Measurements from ENCODE around the gene ARID5B.

Gene ARID5B

DNA sequence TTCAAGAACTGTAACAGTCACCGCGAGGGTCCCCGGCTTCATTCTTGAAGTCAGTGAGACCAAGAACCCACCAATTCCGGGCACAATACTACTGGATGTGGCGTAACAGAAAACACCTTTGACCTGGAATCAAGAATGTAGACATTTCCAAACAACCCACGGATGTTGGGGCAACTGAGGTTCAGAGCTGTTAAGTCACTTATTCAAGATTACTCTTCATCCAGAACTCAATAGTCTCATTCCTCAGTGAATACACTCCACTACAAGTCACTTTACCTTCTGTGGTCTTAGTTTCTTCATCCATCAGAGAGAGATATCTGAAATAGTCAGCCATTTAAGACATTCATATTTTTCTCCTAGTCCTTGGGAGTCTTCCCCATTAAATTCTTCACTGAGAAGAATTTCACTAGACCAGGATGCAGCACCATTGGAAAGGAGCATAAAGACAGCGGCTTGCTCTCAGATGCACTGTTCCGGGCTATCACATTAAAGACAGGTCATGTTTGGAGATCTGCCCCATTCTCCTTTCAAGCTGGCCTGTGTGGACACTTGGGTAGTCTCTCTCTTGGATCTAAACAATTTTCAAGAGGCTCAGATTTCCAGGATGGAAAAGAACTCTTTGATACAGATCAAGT, 32.3 kb upstream of the ARID5B start:
- H3K27ac ChIP-seq: no peak overlapping the region
- no peak for TF ChIP-seq Cebpa-rat (IDR thresholded peaks at IDR 0.05)

DNA sequence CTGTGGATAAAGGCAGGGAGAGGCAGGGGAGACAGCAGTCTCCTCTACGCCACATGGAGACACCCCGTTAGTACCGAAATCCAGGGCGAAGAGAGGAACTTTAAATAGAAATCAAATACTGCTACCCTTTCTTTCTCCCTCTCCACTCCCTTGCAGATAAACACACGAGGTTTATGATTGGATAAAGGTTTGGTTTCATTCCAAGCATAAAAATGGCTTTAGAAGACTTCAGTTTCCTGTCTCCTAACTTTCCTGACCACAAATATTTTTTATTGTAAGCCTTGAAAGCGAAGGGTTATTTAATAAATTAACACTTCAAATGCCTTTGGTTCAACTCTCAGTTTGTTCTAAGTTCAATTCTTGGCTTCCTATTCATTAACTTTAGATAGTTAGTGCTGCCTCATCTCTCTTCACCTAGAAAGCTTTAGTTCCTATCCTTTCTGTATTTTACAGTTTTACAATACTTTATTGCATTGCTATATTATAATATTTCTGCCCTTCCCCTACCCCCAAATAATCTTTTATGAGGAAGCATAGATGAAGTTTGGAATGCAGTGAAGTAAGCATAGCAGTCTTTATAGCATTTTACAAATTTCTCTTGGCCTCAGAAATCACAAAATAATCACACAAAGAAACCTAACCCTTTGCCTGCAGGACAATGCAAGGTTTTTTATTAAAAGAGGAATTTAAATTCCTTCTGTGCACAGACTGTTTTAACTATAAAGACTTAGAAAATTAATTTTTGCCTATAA, 31.5 kb upstream of the ARID5B start:
- Histone ChIP-seq H3K27me3 (no peaks in the 10 kb centered on the region), H3K36me3 (no peaks in the 10 kb centered on the region), H3K4me1 (peaks cover 8% of the 10 kb centered on the region; the same call in 1 of the 2 replicates), H3K27ac (no peak overlapping the region), H3K4me3 (no peak overlapping the region), H4K20me1 (no peaks in the 10 kb centered on the region), H3K4me2 (no peak overlapping the region), H3K9me3 (peaks cover 12% of the 10 kb centered on the region), H3K9ac (no peak overlapping the region)
- TF ChIP-seq Cebpa-rat (IDR thresholded peaks at IDR 0.05): no peak

More for the DNA sequence above, 32.3 kb upstream of the ARID5B start:
- Histone ChIP-seq H3K36me3 (no peaks in the 10 kb centered on the region), H3K4me3 (no peak overlapping the region), H3K9ac (no peak overlapping the region), H4K20me1 (no peaks in the 10 kb centered on the region), H3K9me3 (peaks cover 12% of the 10 kb centered on the region), H3K4me2 (no peak overlapping the region), H3K27me3 (no peaks in the 10 kb centered on the region), H3K4me1 (peaks cover 8% of the 10 kb centered on the region; the same call in 1 of the 2 replicates)

DNA sequence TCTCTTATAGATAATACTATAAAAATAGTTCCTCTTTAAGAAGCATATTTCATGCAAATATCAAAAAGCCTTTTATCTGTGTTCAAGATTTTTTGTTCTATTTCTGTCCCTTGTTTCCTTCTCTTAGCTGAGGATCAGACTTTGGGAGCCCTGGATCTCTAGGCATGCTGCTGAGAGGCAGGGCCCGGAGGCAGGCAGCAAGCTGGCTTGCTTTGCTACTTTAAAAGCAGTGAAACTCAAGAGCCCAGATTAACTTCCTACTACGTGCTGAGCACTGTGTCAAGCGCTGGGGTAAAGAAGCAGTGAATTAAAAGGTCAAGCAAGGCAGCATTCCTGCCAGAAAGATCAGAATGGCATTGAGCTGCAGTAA, 31.0 kb upstream of the ARID5B start:
- Histone ChIP-seq H4K20me1 (no peaks in the 10 kb centered on the region), H3K4me3 (no peak overlapping the region), H3K9ac (no peak overlapping the region), H3K4me1 (peaks cover 8% of the 10 kb centered on the region; the same call in 1 of the 2 replicates), H3K4me2 (no peak overlapping the region), H3K36me3 (no peaks in the 10 kb centered on the region), H3K27ac (no peak overlapping the region), H3K27me3 (no peaks in the 10 kb centered on the region), H3K9me3 (peaks cover 12% of the 10 kb centered on the region)
- no peak for TF ChIP-seq Cebpa-rat (IDR thresholded peaks at IDR 0.05)

DNA sequence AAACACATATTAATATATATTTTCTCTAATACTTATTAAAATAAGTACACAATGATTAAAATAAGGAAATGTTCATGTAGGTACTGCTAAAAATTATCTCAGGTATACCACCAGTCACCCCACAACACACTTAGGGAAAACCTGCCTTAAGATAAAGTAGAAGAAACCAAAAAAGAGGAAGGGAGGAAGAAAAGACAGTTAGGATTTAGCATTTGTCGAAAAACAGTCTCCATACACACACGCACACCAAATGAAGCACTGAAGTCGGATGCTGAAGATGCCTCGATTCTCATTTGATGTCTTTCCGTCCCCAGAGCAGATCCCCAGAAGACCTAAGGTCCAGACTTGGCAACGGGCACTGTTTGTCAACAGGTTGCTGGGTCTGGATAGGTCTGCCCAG, 30.0 kb upstream of the ARID5B start:
- no peak overlapping the region for H3K9ac ChIP-seq
- no peak overlapping the region for H3K27ac ChIP-seq
- no peaks in the 10 kb centered on the region for H3K27me3 ChIP-seq
- H3K36me3 ChIP-seq: no peaks in the 10 kb centered on the region
- no peak overlapping the region for H3K4me2 ChIP-seq
- H3K4me3 ChIP-seq: no peak overlapping the region
- TF ChIP-seq Cebpa-rat (IDR thresholded peaks at IDR 0.05): no peak
- peaks cover 12% of the 10 kb centered on the region for H3K9me3 ChIP-seq
- H4K20me1 ChIP-seq: no peaks in the 10 kb centered on the region
- peaks cover 8% of the 10 kb centered on the region; the same call in 1 of the 2 replicates for H3K4me1 ChIP-seq

DNA sequence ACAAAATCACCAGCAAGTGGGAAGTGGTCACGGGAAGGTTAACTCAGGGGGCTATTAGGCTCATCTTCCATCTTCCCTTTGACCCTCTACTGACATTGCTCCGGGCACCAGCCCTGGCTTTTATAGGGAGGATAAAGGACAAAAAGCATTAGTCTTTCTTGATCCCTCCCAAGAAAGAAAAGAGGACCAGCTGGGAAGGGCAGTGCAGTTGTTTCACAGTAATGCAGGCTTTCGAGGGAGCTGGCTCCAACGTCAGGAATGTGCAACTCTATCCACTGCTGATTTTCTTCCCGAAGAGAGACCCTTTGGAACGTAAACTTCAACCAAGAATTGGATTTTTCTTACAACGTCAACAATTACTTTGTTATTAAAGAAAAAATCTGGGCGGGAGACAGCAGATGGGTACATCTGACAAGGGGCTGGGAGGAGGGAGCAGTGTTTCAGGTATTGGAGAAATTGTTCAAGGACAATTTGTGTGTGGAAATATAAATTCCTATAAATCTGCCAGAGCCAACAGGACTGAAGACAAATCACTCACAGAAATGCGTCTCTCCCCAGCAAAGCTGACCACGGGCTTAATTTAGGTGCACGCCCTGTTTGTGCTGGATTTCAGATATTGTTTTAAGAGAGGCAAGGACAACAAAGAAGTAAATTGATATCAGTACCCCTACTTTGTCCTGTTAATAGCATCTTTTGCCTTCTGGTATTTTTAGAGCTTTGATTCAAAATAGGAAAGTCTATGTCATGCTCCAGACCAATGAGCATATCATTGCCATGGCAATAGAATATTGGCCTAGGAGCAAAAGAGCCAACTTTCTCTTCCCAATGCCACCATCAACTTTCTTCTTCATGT, 23.4 kb upstream of the ARID5B start:
- no peak overlapping the region for H3K4me2 ChIP-seq
- no peak overlapping the region for H3K9ac ChIP-seq
- H3K27ac ChIP-seq: no peak overlapping the region
- no peaks in the 10 kb centered on the region for H4K20me1 ChIP-seq
- peaks cover 25% of the 10 kb centered on the region for H3K4me1 ChIP-seq
- no peak for TF ChIP-seq Cebpa-rat (IDR thresholded peaks at IDR 0.05)
- H3K9me3 ChIP-seq: no peaks in the 10 kb centered on the region
- no peak overlapping the region for H3K4me3 ChIP-seq
- H3K36me3 ChIP-seq: no peaks in the 10 kb centered on the region
- no peaks in the 10 kb centered on the region for H3K27me3 ChIP-seq

DNA sequence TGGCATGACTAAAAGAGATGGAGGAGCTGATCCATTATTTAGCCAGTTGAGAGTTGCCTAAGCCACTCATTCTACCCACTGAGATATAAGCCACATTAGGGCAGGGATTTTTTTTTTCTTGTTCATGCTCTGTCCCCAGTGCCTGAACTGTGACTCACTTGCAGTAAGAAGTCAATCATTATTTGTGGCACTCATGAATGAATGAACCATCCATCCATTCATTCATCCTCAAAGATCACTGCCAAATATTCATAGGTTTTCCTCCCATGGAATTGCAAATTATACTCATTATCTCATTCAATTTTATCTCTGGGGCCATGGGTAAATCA, 22.8 kb upstream of the ARID5B start:
- Histone ChIP-seq H3K4me1 (peaks cover 25% of the 10 kb centered on the region), H3K27me3 (no peaks in the 10 kb centered on the region), H3K9ac (no peak overlapping the region), H4K20me1 (no peaks in the 10 kb centered on the region), H3K9me3 (no peaks in the 10 kb centered on the region), H3K4me2 (no peak overlapping the region), H3K27ac (no peak overlapping the region), H3K36me3 (no peaks in the 10 kb centered on the region), H3K4me3 (no peak overlapping the region)
- TF ChIP-seq Cebpa-rat (IDR thresholded peaks at IDR 0.05): no peak

DNA sequence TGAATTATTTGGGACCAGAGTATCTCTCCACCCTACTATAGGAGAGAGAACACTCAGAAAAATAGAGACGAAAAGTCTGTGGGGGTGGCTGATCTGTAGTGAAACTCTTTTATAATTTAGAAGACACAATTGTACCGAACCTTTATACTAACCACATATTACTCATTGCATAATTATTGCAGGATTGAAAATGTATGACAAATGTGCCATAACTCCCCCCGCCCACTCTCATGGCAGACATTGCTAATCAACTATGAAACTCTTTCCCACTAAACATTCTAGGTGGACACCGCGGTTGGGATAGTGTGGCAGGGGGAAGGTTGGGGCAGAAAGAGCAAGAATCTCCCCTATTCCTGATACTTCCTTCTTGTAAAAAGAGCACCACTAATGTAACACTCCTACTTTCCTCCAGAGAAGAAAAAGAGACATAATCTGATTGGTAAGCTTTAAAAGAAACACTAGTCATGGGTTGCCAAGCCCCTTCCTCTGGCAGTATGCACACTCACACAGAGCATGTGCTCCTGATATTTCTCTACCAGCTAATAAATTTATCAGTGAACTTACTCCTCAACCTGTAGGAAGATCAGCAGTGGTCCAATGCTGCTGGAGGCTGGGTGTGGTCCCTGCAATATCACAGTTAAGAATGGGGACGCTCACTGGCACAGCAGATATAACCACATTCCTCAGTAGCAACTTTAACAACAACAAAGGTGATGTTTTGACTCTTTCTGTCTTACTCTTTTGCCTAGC, 18.7 kb upstream of the ARID5B start:
- Histone ChIP-seq H3K36me3 (no peaks in the 10 kb centered on the region), H3K4me3 (no peak overlapping the region), H3K9me3 (no peaks in the 10 kb centered on the region), H3K4me1 (peaks cover 25% of the 10 kb centered on the region), H3K27ac (no peak overlapping the region), H4K20me1 (no peaks in the 10 kb centered on the region), H3K9ac (no peak overlapping the region), H3K4me2 (no peak overlapping the region), H3K27me3 (no peaks in the 10 kb centered on the region)
- no peak for TF ChIP-seq Cebpa-rat (IDR thresholded peaks at IDR 0.05)

DNA sequence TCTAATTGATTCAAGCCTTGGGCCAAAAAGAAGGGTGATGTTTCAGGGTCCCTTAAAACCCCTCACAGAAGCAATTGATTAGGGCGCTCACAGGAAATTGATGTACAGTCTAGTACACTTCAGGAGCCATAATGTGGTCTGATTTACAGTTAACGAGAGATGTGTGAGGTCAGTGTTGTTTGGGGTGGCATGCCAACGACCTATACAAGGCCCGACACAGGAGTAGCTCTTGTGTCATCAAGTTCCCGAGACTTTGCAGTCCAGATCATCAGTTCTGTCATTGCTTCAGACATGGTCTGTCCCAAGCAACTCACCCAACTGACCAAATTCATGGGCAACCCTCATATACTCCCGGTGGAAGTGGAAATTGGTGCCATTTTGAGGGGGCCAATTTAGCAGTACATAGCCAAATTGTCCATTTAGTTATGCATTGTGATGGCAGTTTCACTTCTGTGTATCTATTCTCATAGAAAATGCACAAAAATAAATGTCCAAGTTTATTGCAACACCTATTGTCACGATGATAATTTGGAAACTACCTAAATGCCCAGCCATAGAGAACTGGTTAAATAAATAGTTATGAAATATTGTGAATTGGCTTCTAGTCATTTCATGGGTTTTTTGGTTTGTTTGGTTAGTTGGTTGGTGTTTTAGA, 18.0 kb upstream of the ARID5B start:
- H3K36me3 ChIP-seq: no peaks in the 10 kb centered on the region
- no peak overlapping the region for H3K4me2 ChIP-seq
- H3K27me3 ChIP-seq: no peaks in the 10 kb centered on the region
- H3K4me3 ChIP-seq: no peak overlapping the region
- H4K20me1 ChIP-seq: no peaks in the 10 kb centered on the region
- H3K9me3 ChIP-seq: no peaks in the 10 kb centered on the region
- peaks cover 21% of the 10 kb centered on the region for H3K4me1 ChIP-seq
- H3K9ac ChIP-seq: no peak overlapping the region
- H3K27ac ChIP-seq: no peak overlapping the region
- TF ChIP-seq Cebpa-rat (IDR thresholded peaks at IDR 0.05): no peak

DNA sequence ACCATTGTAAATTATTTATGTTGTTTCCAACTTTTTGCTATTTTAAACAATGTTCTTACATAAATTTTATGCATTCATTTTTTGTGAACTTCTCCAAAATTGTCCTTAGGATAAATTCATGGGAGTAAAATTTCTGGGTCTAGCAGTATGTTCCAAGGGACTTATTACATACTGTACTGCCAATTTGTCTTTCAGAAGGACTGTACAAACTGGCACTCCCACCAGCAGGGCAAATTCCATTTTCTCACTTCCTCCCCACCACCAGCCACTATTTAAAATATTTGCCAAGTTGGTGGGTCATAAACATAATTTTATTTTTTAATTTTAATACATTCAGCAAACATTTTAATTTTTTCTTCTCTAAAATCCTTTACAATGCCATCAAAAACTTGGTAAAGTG, 13.7 kb upstream of the ARID5B start:
- Histone ChIP-seq H3K36me3 (no peaks in the 10 kb centered on the region), H3K4me2 (no peak overlapping the region), H3K27me3 (no peaks in the 10 kb centered on the region), H4K20me1 (no peaks in the 10 kb centered on the region), H3K9me3 (no peaks in the 10 kb centered on the region), H3K4me1 (no peaks in the 10 kb centered on the region), H3K4me3 (no peak overlapping the region), H3K27ac (no peak overlapping the region), H3K9ac (no peak overlapping the region)
- TF ChIP-seq Cebpa-rat (IDR thresholded peaks at IDR 0.05): no peak

Data from BLaER1 (cell line).